ENCODE measurements around the gene SRRM4.
A peak's percentile ranks its signal among the peaks of the same experiment; 100 is the strongest.
"Not testable (repeated sequence)": the region's sequence is repeated elsewhere in the genome, so short reads cannot be mapped to it uniquely, and the experiment has no call there.

Gene SRRM4

GRCh38 chr12:119011231-119011630, 29.9 kb downstream of the SRRM4 start:
- no peak for DNase-seq

DNA sequence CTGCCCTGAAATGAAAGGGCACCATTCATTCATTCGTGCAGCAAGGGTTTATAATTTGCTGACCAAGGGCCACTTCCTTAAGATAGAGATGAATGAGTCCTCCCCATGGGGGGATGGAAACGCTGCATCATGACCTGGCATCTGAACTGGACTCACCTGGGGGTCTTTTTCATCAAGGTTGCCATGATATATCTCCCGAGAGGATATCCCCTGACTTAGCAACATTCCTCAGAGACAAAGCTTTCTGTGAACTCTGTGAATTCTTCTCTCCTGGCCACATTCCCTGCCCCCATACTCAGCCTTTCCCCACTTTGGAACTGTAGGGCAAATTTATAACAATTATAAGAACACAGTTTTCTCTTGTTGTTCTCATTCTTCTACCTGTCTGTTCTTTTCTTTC, 30.8 kb downstream of the SRRM4 start:
- no peak for DNase-seq

DNA sequence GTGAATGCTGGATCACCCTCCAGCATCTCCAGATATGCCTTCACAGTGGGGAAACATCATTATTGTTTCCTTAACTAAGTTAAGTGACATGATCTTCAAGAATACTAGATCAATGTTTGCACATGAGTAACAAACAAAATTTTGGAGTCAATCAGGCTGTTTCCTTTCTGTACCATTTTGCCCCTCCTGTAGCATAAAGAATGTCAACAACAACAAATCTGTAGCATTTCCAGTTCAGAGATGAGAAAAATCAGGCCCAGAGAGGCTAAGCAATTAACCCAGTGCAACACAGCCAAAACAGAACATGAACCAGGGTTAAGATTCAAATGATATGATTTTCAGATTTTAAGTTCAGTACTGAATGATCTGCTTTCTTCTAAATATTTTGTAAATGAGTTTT, 31.7 kb downstream of the SRRM4 start:
- no peak for DNase-seq

DNA sequence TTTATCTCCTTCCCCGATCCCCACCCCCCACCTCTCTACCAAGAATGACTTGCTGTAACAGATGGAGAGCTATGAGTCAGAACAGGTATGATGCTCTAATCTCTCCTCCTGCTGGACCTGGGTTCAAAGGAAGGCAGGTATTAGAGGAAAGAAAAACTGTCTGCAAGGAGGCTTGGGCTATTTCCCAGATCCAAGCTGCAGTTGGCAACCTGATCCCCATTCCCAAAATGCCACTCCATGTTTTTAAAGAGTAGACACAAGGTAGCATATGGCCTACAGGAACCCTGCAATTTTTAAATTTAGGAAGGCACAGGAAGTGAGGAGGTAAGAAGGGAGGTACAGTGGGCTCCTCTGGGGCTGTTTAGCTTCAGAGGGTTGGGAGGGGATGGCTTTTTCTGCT, 33.0 kb downstream of the SRRM4 start:
- DNase-seq = no peak

DNA sequence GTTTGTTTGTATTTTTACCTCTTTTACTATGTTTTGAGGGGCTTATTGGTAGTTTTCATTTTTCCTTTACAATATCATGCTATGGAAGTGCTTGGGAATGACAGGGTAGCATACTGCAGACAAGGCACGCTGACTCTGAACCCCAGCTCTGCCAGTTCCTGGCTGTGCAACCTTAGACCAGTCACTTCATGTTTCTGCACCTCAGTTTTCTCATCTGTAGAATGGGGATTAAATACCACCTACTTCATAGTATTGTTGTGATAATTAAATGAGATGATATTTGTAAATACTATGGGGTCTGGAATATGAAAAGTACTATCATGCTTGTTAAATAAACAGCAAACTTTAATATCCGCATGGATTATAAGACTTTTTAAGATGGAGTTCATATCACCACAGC, 35.4 kb downstream of the SRRM4 start:
- DNase-seq = no peak

DNA sequence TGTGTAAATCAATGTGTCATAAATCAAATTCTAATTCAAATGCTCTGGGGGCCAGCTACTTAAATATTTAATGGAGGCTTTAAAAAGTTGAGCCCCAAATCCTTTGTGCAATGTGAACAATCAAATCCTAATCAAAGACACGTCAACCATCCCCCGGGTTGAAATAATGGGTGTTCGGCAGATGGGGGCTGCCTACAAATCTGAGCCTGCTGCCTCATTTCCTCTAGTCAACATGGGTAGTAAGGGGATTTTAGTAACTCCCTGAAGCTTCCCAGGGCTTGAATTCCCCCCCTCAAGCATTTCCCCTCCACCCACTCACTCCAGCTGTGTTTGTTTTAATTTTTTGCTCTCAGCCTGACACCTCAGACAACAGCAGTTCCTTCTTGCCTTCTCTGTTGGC, 37.8 kb downstream of the SRRM4 start:
- DNase-seq = no peak

DNA sequence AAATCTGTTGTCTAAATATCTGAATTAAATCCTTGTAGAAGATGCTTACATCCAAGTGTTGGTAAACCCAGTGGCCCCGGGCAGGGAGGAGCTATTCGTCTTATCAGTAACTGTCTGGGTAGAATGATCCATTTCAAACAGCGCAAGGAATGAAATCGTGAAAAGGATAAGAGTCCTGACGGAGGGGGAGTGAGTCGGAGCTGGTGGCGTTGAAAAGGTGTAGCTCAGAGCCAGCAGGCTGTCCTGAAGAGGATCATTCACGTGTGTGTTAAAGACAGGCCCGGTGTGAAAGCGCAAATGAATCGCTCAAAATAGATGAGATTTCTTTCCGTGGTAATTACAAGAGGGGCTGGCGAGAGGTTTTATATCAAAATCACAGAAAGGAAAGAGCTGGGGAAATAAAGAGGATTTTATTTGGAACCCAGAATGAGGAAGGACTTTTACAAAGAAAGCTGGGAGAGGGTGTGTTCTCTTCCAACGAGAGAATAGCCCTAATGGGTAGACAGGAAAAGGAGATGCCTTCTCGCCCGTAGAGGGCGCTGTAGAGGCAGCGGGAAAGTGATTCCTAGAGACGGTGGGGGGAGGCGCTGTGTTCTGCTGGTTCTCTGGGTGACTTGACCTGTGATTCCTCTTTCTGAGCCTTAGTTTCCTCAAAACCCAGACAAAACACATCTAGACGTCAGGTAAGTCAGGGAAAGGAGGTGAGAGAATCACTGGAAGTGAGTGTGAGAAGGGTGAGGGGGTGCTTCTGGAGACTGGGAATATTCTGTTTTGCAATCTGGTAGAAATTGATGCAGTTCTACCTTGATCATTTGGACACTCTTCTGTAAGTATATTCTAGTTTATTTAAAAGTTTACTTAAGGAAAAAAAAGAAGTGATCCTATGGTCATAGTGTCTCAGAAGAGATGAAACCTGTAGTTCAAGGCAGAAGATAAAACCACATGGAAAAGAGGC, 39.3 kb downstream of the SRRM4 start:
- no peak for DNase-seq

GRCh38 chr12:119024356-119024755, 43.0 kb downstream of the SRRM4 start:
- no peak for DNase-seq

DNA sequence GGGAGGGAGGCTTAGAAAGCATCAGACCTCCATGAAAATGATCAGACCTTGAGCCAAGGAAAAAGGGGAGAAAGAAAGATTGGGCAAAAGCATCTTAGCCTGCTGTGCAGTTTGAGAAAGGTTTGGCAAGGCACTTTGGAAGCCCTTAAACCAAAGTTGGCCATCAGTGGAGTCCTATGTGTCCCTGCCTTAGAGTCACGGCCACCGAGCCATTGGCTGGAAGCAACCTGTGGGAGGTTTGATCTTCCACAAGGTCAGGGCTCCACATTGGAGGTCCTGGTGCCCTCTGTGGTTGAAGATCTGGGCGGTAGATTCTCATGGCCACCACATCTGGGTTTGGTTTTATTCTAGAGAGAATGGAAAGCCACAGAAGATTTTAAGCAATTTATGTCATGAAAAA, 44.4 kb downstream of the SRRM4 start:
- DNase-seq = no peak

- not testable (repeated sequence) for DNase-seq
Measured at GRCh38 chr12:119033332-119033731, 52.0 kb downstream of the SRRM4 start.

DNA sequence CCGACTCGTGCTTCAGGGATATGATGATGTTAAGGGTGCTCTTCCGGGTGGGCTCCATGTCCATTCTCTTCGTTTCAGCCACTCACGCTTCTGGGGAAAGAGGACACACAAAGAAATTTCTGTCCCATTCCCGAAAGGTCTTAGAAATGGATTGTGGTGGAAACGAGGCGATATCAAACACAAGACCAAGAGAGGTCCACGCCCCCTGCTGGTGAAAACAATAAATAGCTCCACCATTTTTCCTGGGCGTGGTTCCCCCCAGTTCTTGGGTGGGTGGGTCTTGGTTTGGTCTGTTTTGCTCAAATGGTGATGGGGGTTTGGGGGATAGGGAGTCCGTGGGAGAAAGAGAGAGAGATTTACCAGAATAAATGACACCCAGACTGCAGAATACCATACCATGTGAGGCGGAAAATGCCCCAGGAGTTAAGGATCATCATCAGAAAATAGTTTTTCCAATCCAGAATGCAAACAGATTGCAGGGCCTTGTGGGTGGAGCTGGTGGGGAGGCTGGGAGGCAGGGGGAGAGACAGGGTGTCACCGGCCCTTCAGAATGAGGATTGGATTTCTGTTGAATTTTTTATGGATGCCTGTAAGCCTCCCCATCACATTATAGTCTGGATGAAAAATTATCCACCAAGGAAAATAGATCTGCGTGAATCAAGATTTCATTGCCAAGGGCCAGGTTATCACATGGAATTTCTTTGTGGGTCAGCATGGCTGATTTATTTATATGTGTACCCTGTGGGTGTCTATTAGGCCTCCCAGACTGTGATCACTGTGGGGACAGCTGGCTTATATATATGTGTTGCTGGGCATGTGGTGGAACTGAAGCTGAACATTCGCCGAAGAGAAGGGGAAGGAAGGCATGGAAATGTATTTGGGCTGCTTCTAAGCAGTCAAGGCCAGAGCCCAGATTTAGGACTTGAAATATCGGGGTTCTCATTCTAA, 55.8 kb downstream of the SRRM4 start:
- peak; percentile 5 for DNase-seq

DNA sequence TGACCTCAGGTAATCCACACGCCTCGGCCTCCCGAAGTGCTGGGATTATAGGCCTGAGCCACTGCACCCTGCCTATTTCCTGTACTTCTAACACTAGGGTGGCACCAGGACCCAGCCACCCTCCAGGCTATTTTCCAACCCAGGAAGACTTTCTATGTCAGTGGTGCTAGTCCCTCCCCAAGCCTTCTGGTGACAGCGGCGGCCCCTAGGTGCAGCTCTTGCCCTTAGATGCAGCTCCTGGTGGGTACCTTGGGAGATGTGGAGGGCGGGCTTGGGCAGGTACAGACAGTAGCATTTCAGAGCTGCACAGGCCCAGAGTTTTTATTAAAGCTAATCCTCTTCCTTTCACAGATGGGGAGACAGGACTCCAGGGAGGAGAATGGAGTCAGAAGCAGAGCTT, 62.8 kb downstream of the SRRM4 start:
- DNase-seq = no peak

- no peak for DNase-seq
Measured at GRCh38 chr12:119047641-119048040, 66.3 kb downstream of the SRRM4 start.

DNA sequence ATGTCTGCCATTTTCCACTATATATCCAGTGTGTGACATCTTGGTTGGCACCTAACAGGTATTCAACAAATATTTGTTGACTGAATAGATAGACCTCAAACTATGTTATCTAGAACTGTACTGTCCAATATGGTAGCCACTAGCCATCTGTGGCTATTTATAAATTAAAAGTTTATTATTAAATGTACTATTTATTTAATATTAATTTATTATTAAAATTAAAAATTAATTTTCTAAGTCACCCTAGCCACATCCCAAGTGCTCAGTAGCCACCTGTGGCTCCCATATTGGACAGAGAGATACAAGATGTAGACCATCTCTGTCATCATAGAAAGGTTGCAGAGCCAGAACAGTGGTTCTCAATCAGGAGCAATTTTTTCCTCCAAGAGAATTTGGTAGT, 69.3 kb downstream of the SRRM4 start:
- no peak for DNase-seq

- DNase-seq = no peak
Measured at GRCh38 chr12:119051474-119051873, 70.1 kb downstream of the SRRM4 start.

- DNase-seq = no peak
Measured at GRCh38 chr12:119052001-119052400, 70.7 kb downstream of the SRRM4 start.

GRCh38 chr12:119055977-119056376, 74.6 kb downstream of the SRRM4 start:
- DNase-seq = no peak

GRCh38 chr12:119060847-119061796, 79.8 kb downstream of the SRRM4 start:
- no peak for DNase-seq

GRCh38 chr12:119068129-119068856, 87.0 kb downstream of the SRRM4 start:
- no peak for DNase-seq

- DNase-seq = no peak
Measured at GRCh38 chr12:119069147-119069642, 87.9 kb downstream of the SRRM4 start.

DNA sequence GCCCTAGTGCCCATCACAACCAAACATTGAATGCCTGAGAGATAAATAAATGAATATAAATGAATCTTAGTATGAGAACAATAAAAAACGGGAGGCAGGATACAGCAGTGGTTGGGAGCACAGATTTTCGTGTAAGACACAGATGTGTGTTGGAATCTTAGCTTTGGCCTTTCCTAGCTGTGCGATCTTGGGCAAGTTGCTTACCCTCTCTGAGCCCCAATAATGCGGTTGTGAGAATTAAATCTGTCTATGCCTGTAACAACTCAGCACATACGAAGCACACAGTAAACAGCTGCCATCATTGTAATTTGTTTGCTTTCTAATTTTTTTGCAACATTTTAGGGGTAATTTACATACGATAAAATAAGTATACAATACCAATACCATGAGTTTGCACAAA, 89.8 kb downstream of the SRRM4 start:
- no peak for DNase-seq
